AG04449 (cell line): Measurements from ENCODE around the gene PPP1R18.

Source experiments
- CTCF ChIA-PET: fragments of 350-600 bp; formaldehyde crosslinking; extraction: SDS; loops from one replicate; lab custom pipeline; 2021; ENCODE audit warnings: antibody characterized with exemption; lab: Yijun Ruan, JAX
- POLR2A ChIA-PET: fragments of 400-600, 350-600 bp; formaldehyde crosslinking; extraction: SDS; loops from one replicate; lab custom pipeline; 2020; ENCODE audit warnings: antibody characterized with exemption, inconsistent platforms; lab: Yijun Ruan, JAX
- DNase-seq: peaks from one replicate; pipeline ENCODE4 v3.0.0-alpha.2; 2010; ENCODE audit warnings: low read depth, low spot score
- H3K4me3 ChIP-seq: 2 replicates; pipeline ENCODE4 v1.5.1; 2011; ENCODE audit warnings: low read depth, mild to moderate bottlenecking, control low read depth, low read length
- TF ChIP-seq, protein P1 (sequence below): IDR thresholded peaks from one replicate; pipeline ENCODE4 v1.5.1; 2011; ENCODE audit warnings: mild to moderate bottlenecking, moderate library complexity, low read length, control low read depth, inconsistent platforms; ENCODE audit not compliant: insufficient read depth; ENCODE audit errors: missing control alignments

The PPP1R18 gene

DNA sequence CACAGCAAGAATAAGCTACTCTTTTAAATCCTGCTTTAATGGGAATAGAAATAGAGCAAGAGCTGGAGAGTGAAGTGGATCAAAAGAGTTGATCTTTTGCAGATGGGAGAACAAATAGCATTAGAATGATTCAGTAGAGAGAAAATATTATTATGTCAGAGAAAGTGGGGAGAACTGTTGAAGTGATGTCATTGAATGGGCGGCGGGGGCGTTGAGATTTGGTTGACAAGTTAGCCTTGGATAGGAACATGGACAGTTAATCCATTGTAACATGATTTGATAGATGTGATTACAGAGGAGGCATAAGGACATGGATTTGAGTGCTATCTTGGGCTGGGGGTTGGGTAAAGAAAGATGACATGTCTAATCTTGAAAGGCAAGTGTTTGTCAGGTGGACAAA lies 50.6 kb downstream of the PPP1R18 start:
- TF ChIP-seq, protein P1, sequence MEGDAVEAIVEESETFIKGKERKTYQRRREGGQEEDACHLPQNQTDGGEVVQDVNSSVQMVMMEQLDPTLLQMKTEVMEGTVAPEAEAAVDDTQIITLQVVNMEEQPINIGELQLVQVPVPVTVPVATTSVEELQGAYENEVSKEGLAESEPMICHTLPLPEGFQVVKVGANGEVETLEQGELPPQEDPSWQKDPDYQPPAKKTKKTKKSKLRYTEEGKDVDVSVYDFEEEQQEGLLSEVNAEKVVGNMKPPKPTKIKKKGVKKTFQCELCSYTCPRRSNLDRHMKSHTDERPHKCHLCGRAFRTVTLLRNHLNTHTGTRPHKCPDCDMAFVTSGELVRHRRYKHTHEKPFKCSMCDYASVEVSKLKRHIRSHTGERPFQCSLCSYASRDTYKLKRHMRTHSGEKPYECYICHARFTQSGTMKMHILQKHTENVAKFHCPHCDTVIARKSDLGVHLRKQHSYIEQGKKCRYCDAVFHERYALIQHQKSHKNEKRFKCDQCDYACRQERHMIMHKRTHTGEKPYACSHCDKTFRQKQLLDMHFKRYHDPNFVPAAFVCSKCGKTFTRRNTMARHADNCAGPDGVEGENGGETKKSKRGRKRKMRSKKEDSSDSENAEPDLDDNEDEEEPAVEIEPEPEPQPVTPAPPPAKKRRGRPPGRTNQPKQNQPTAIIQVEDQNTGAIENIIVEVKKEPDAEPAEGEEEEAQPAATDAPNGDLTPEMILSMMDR = no peak
- ChIA-PET CTCF (interaction anchor here (1.8 to 2.6 kb wide), 2 partner anchors 11 to 17 kb away, joined by 5 to 6 read pairs; partner anchors contain the start of gene C6orf136), POLR2A (no interaction called here)
- H3K4me3 ChIP-seq = no peak overlapping the region
- no peak for DNase-seq

DNA sequence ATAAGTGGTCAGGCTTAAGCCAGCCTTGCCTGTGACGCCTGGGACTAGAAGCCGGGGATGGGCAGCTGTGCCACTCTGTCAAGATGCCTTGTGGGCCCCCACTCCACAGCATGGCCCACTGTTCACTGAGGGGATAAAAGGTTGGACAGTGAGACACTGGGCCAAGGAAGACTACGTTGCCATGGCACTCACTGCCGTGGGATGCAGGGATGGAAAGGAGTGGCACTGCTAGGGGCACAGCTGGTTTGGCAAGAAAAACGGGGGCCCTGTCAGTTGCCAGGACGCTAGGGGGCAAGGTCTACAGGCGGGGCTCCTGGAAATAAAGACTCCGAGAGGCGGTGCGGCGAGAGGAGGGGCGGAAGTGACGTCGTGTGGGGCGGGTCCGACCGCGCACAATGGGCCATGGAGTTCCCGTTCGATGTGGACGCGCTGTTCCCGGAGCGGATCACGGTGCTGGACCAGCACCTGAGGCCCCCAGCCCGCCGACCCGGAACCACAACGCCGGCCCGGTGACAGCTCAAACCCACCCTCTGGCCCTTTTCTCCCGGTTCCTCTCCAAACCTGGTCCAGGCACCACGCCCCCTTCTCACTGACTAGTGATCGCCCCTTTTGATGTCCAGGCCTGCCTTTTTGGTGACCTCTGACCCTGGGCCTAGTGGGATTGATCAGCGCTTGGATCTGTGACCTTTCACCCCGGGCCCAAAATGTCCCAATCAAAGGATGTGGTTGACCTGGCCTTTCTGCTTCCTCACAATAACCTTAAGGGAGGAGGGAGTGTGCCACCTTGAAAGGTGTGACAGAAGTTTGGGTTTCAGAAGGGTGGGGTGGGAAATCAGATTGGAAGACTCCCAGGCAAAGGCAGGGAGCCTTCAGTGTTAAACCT lies 59.7 kb downstream of the PPP1R18 start, which contains the start of gene ATAT1:
Gene ATAT1, plus strand, starts transcription at position 391 of the 883 bp plus-strand sequence.
- TF ChIP-seq, protein P1 = peak; percentile 35
- POLR2A ChIA-PET = interaction anchor here (0.7 to 1.2 kb wide), 4 partner anchors 9 to 95 kb away, joined by 3 to 4 read pairs (median 3); no protein-coding TSS in a partner anchor
- CTCF ChIA-PET = interaction anchor here (1.0 to 2.1 kb wide), 5 partner anchors 9 to 96 kb away, joined by 3 to 8 read pairs (median 4); partner anchors contain the start of genes DHX16, MRPS18B and PPP1R10
- no peak for DNase-seq
- peak within 1 kb of the TSS; percentile 82 for H3K4me3 ChIP-seq
